ENCODE data around the gene CNTNAP2.
A peak's percentile ranks its signal among the peaks of the same experiment; 100 is the strongest.

CNTNAP2 gene

GRCh38 chr7:147911201-147911601 lies 1794.6 kb downstream of the CNTNAP2 start:
- no peak for DNase-seq

- no peak for DNase-seq
Measured at GRCh38 chr7:147912291-147912690, 1795.7 kb downstream of the CNTNAP2 start.

- DNase-seq, result no peak
Measured at GRCh38 chr7:147912946-147913638, 1796.5 kb downstream of the CNTNAP2 start.

- no peak for DNase-seq
Measured at GRCh38 chr7:147915781-147916180, 1799.2 kb downstream of the CNTNAP2 start.

- no peak for DNase-seq
Measured at GRCh38 chr7:147916573-147916972, 1800.0 kb downstream of the CNTNAP2 start.

- peak in 3 of 51 donors; percentile 2 to 12 (median 3) for DNase-seq
Measured at GRCh38 chr7:147923841-147924240, 1807.2 kb downstream of the CNTNAP2 start.

GRCh38 chr7:147937428-147937827 lies 1820.8 kb downstream of the CNTNAP2 start:
- DNase-seq, result peak in 1 of 51 donors; percentile 2

GRCh38 chr7:147941381-147941780 lies 1824.8 kb downstream of the CNTNAP2 start:
- DNase-seq, result peak in 6 of 51 donors; percentile 1 to 23 (median 4)

- no peak for DNase-seq
Measured at GRCh38 chr7:147944321-147944720, 1827.7 kb downstream of the CNTNAP2 start.

- no peak for DNase-seq
Measured at GRCh38 chr7:147952918-147953317, 1836.3 kb downstream of the CNTNAP2 start.

- no peak for DNase-seq
Measured at GRCh38 chr7:147968046-147968610, 1851.5 kb downstream of the CNTNAP2 start.

- no peak for DNase-seq
Measured at GRCh38 chr7:147971606-147972110, 1855.1 kb downstream of the CNTNAP2 start.

GRCh38 chr7:147978201-147978600 lies 1861.6 kb downstream of the CNTNAP2 start:
- no peak for DNase-seq

- DNase-seq, result no peak
Measured at GRCh38 chr7:147978651-147979050, 1862.0 kb downstream of the CNTNAP2 start.

- no peak for DNase-seq
Measured at GRCh38 chr7:147980826-147981813, 1864.5 kb downstream of the CNTNAP2 start.

GRCh38 chr7:147982307-147982706 lies 1865.7 kb downstream of the CNTNAP2 start:
- no peak for DNase-seq

- DNase-seq, result no peak
Measured at GRCh38 chr7:147984265-147984664, 1867.7 kb downstream of the CNTNAP2 start.

GRCh38 chr7:147990079-147990478 lies 1873.5 kb downstream of the CNTNAP2 start:
- DNase-seq, result no peak

- DNase-seq, result no peak
Measured at GRCh38 chr7:147990942-147991341, 1874.3 kb downstream of the CNTNAP2 start.

- no peak for DNase-seq
Measured at GRCh38 chr7:147992698-147993097, 1876.1 kb downstream of the CNTNAP2 start.

- DNase-seq, result no peak
Measured at GRCh38 chr7:147997636-147998035, 1881.0 kb downstream of the CNTNAP2 start.

GRCh38 chr7:147999962-148000361 lies 1883.4 kb downstream of the CNTNAP2 start:
- no peak for DNase-seq
